ENCODE data around the gene SLC9A8.

DNA sequence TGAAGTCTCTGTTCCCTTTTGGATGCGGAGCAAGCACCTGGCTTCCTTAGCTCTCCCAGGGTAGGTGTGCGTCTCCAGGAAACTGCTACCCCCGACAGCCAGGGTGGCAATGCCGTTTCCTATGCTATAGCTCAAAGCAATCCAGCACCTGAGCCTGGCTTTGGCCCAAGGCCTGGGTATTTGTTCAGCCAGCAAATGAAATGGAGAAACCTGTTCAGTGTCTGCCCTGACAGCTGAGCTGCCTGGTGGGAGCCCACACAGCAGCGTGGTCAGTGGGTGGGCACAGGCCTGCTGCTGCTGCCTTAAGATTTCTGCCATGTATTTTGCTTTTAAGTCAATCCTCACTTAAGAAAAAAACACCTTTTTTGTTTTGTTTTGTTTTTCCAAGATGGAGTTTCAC is 89.0 kb downstream of the SLC9A8 start:
- TF ChIP-seq POLR2AphosphoS5 (IDR thresholded peaks at IDR 0.05; ENCODE audit: low read depth, low read length) (no peak), POLR2A (IDR thresholded peaks at IDR 0.05; ENCODE audit: low read depth, low read length) (no peak)
